SH-SY5Y (cell line): ENCODE data around the gene FAM20B.
A peak's percentile ranks its signal among the peaks of the same experiment; 100 is the strongest.

Experiments used
- GATA2 ChIP-seq: IDR thresholded peaks from 2 replicates; pipeline ENCODE4 v1.6.1; 2011; ENCODE audit warnings: mild to moderate bottlenecking, low read depth, low read length
- GATA3 ChIP-seq: IDR thresholded peaks from 2 replicates; pipeline ENCODE4 v1.6.1; 2011; ENCODE audit warnings: low read depth, mild to moderate bottlenecking, low read length, moderate library complexity

FAM20B gene

DNA sequence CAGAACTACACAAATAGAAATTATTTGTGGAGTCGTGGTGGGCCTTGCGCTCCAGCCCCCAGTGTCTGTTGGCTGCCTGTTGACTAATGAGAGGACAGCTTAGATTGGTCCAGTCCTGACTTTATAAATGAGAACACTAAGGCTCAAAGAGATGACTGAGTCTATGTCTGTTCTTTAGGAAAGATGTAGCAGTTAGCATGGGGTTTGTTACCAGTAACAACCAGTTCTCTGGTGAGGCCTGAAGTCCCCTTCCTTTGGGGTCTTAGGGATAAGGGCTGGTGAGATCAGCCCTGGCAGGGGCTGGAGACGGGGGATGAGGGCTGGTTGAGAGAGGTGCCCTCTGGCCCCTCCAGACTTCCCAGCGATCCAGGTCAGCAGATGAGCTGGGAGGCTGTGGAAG is 65.2 kb downstream of the FAM20B start:
- TF ChIP-seq GATA3 = no peak
- TF ChIP-seq GATA2 = no peak

DNA sequence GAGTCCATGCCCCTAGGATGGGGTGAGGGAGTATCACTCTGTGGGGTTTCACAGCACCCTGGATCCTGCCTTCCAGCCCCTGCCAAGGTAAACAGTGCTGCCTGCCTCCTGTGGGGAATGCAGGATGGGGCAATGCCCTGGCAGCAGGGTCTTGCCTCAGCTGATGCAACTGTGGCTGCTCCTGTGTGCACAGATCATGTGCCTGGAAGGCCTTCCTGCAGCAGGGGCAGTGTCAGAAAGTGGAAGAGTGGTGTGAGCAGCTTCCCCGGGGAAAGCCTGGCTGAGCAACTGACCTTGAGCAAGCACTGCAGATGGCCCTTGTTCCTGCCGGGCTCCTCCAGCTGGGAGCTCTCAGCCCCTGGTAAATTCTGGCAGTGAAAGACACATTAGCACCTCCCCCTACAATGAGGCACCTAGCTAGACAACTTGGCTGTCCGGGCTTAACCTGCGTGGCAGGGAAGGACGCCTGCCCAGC is 66.0 kb downstream of the FAM20B start:
- TF ChIP-seq GATA2 = no peak
- no peak for TF ChIP-seq GATA3

DNA sequence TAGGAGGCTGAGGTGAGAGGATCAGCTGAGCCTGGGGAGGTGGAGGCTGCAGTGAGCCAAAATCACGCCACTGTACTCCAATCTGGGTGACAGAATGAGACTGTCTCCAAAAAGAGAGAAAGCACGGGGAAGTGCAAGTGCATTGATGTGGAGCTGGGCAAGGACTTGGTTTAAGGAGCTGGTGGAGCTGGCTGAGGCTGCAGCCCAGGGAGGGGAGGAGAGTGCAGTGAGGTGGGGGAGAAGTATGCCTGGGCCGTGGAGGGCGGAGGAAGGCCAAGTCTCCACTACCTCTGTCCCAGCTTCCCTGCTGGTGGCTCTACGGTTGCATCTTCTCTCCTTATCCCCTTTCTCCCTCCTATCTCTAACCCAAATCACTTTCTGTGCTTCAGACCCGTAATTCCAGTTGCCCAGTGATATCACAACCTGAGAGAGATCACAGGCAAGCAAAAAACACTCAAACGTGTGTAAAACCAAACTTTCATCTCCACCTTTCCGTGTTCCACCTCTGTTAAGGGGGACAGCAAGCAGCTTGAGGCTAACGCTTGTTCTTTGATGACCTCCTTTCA is 67.3 kb downstream of the FAM20B start:
- TF ChIP-seq GATA2 = no peak
- TF ChIP-seq GATA3 = no peak

DNA sequence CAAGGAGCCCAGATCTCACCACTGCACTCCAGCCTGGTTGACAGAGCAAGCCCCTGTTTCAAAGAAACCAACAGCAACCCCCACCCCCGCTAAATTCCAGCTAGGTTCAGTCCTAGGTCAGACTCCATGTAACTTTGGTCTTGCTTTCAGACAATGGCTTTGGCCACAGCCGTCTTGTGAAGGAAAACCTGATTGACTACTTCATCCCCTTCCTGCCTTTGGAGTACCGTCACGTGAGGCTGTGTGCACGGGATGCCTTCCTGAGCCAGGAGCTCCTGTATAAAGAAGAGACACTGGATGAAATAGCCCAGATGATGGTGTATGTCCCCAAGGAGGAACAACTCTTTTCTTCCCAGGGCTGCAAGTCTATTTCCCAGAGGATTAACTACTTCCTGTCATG is 69.1 kb downstream of the FAM20B start:
- TF ChIP-seq GATA3 (no peak), GATA2 (no peak)

DNA sequence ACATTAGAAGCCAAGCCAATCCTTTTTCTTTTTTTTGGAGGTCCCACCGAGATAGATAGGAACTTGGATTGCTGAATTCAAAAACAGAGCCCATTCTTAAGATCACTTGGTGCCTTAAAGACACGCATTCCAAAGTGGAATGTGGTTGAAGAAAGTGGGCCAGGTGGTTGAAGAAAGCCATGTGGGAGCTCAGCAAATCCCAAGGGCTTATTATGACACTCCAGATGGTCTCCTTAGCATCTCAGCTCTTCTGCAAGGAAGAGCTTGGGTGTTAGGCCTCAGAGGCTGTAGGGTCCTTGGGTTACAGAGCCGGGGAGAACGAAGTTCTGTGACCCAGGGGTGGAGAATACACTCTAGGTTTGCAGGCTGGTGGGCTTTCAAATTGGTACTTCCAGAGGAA is 69.7 kb downstream of the FAM20B start:
- no peak for TF ChIP-seq GATA3
- no peak for TF ChIP-seq GATA2

DNA sequence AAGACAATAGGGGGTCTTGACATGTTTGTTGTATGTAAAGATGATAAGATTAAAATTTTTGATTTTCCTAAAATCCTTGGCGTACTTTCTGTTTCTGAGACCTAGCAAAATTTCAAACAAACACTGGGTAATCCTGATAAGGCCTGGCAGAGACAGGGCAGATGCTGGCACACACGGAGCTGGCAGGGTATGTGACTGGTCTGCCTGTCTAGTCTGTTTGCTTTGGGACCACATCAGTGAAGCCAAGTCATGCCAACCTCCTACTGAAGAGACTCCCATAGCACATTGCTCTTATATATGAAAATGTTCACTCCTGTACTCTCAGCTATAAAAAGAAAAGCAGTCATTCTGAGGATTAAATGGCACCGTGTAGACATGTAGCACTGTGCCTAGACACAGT is 70.2 kb downstream of the FAM20B start:
- TF ChIP-seq GATA2 = no peak
- TF ChIP-seq GATA3 = no peak

DNA sequence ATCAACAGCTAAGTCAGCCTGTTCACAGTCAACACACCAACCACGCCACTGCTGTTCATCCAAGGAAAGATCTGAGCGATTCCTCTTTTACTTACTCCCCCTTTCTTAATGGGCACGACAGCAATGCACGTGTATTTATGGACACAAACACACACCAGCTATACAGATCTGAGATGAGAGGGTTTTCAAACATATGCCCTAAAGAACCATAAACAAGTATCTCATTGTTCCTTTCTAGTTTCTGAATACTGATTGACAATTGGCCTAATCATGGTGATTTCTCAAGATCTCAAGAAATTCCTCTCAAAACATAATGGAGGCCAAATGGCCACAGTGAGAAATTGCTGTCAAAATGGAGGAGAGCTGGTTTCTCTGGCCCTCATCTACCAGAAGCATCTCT is 74.2 kb downstream of the FAM20B start:
- no peak for TF ChIP-seq GATA3
- no peak for TF ChIP-seq GATA2

DNA sequence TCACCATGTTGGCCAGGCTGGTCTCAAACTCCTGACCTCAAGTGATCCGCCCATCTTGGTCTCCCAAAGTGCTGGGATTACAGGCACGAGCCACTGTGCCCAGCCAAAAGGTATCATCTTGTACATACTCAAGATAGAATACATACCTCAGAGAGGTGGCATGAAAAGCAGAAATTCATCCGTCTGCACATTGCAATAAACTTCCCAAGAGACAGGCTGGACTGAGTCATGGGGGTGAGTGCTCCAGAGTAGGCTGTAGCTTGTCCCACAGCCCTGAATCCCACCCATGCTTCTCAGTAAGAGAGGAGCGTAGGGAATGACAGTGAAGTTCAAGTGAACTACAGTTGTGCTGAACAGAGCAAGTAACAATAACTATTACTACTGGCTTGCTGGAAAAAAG is 75.9 kb downstream of the FAM20B start:
- TF ChIP-seq GATA2 (no peak), GATA3 (no peak)

DNA sequence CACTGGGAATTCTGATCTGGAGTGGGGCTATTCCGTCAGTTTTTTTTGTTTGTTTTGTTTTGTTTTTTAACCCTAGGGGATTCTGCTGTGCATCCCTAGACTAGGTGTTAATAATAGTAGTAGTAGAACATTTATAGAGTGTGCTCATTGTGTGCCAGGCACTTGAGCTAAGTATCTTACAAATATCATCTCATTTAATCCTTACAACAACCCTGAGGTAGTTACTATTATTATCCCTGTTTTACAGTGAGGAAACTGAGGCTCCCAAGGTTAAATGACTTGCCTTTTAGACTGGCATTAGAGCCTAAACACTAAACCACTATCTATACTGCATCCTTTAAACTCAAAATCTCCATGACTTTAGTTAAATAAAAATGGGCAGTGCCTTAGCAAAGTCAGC is 78.3 kb downstream of the FAM20B start:
- no peak for TF ChIP-seq GATA3
- TF ChIP-seq GATA2 = no peak

DNA sequence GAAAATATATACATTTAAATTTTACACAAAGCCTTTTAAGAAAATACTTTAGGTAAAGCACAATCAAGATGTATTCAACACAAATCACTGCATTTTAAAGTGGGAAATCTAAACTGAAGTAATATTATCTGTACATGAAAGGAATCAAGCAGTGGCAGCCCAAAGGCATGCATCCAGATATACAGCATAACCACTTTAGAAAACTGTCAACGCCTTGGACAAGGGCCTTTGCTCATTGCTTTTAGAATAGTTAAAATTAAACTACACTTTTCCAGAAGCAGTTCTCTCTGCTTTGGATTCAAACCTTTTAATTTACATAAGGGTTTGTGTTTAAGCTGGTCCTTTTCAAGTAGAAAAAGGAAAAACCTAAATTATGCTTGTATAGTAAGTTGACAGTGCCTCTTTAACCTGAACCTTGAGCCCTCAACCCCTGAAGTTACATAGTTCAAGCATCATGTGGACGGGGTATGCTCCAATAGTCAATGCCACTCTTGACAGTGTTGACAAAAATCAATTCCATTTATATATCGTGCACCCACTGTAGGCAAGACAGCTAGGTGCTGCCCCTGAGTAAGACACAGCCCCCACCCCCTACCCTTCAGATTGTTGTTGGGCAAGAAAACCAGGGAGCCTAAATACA is 79.0 kb downstream of the FAM20B start:
- TF ChIP-seq GATA2 = no peak
- no peak for TF ChIP-seq GATA3

DNA sequence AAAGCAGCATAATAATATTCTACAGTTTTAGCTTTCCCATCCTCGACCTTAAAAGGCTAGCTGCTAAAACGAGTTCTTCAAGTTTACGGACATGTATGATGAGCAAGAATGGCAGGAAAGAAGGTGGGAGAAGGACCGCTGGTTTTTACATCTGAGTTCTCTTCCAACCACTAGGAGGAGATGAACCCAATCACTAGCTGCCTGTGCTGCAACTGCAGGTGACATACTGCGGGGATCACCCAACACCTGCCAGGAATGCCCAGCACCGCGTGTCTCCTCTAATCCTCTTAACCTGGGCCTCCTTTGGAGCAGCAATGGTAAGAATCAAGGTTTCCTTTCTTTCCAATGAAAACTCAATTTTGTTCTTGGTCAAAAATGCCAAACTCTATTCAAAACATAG is 79.7 kb downstream of the FAM20B start:
- no peak for TF ChIP-seq GATA2
- no peak for TF ChIP-seq GATA3

DNA sequence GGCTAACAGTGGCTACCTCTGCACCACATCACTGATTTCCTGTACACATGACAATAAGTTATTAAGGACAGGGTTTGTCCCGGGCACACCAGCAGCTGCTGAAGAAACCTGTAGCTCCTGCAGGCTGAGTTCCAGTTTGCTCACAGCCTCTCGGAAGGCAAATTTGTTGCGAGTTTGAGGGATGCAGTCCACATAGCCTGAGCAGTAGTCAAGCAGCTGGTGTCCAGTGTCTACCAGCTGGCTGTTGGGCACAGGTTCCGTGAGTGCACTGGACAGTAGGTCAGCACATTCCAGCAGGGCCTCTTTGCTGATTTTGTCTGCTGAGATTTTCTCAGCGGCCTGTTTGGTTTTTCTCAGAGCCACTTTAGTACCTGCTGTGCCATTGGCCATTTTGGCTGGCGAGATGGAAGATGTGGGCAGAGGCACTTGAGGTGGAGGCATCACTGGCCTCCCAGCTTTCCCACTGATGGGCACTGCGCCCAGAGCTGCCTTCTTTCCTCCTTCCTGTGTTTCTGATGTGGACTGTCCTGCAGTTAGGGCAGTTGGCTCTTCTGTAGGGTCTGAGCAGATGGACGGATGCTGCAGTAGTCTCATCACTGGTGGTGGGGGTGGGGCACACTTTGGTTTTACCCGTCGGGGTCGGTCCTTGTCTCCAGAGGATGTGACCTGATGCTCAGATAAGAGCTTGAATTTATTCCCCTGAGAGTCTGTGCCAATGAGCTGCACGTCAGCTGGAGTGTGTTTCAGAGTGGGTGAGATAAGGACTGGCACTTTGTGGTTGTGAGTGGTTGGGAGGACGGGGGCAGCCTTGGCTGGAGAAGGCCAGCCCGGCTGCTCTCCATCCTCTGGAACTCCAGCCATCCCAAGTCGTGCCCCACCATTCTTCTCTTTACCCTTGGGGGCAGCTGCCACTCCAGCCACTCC is 82.3 kb downstream of the FAM20B start:
- peak; percentile 96 for TF ChIP-seq GATA2
- TF ChIP-seq GATA3 = peak; percentile 75

DNA sequence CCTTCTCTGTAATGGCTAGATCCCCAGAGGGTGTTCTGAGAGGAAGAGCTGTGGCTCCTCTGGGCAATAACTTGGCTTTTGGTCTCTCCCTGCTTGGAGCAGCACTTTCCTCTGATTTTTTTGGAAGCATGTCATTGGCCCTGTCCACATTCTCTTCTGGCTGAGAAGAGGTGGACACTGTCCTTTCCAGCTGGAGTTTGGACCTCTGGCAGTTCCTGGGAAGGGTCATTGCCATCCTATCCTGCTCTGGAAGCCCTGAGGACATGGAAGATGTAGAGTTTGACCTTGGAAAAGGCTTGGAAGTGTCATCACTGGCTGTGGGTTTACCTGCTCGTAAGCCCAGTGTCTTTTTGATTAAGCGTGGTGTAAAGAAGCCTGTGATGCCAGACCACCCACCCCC is 83.0 kb downstream of the FAM20B start:
- no peak for TF ChIP-seq GATA2
- TF ChIP-seq GATA3 = no peak

DNA sequence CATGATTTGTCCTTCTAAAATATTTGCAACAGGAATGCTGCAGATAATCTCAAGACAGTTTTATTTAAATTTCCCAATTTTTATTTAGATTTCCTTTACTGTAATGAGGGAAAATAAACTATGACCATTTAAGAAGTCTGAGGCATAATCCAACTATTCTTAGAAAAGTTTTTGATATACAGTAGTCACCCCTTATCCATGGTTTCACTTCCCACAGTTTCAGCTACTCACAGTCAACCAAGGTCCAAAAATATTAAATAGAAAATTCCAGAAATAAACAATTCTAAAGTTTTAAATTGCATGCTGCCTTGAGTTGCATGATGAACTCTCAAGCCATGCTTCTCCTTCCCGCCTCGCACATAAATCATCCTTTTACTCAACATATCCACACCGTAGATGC is 89.5 kb downstream of the FAM20B start:
- TF ChIP-seq GATA3 (no peak), GATA2 (no peak)

DNA sequence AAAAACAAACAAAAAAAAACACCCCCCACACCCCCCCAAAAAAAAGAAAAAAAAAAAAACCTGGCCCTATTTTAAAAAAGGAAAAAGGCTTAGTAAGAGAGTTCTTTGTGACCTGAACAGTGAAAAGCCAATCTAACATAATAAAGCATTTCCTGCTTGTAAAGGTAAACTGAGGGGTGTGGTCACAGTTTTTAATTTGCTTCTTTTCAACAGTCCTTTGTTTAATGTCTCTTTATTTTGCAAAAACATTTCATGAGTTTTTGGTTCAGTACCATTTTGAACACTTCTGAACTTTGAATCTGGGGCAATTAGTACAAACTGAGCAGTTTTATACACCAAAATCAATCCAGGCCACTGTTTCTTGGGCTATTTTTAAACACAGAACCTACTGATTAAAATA is 93.8 kb downstream of the FAM20B start:
- no peak for TF ChIP-seq GATA3
- no peak for TF ChIP-seq GATA2
